MM.1S (cell line): ENCODE measurements around the gene GATAD2A.

Source experiments
- DNase-seq: peaks from one replicate; pipeline ENCODE4 v3.0.0-alpha.2; 2015
- H2AFZ ChIP-seq: fragments of 300-600 bp; sonication (generic); 2 replicates; pipeline ENCODE4 v1.6.0; 2016; ENCODE audit warnings: antibody characterized with exemption, low read length
- H3F3A ChIP-seq: fragments of 300-600 bp; sonication (generic); 2 replicates; pipeline ENCODE4 v1.6.1; 2016; ENCODE audit warnings: mild to moderate bottlenecking, antibody characterized with exemption, low read length, moderate library complexity, mixed read lengths; ENCODE audit not compliant: insufficient read depth
- H3K27ac ChIP-seq: fragments of 300-600 bp; sonication (generic); 2 replicates; pipeline ENCODE4 v1.5.1; 2016; ENCODE audit warnings: mild to moderate bottlenecking, low read length
- H3K27me3 ChIP-seq: fragments of 300-600 bp; sonication (generic); replicated peaks from 2 replicates; pipeline ENCODE4 v1.6.0; 2016; ENCODE audit warnings: low read length; ENCODE audit not compliant: insufficient read depth
- H3K36me3 ChIP-seq: fragments of 300-600 bp; sonication (generic); replicated peaks from 2 replicates; pipeline ENCODE4 v1.6.1; 2016; ENCODE audit warnings: mild to moderate bottlenecking, low read length, mixed read lengths; ENCODE audit not compliant: insufficient read depth
- H3K4me1 ChIP-seq: fragments of 300-600 bp; sonication (generic); 2 replicates; pipeline ENCODE4 v1.6.1; 2016; ENCODE audit warnings: low read length, mixed read lengths
- H3K4me2 ChIP-seq: fragments of 300-600 bp; sonication (generic); 2 replicates; pipeline ENCODE4 v1.6.0; 2016; ENCODE audit warnings: low read depth, low read length
- H3K4me3 ChIP-seq: fragments of 300-600 bp; sonication (generic); 2 replicates; pipeline ENCODE4 v1.5.1; 2016; ENCODE audit warnings: low read length, mixed read lengths
- H3K79me2 ChIP-seq: fragments of 300-600 bp; sonication (generic); 2 replicates; pipeline ENCODE4 v1.6.1; 2016; ENCODE audit warnings: mixed run types, low read length, mixed read lengths
- H3K9ac ChIP-seq: fragments of 300-600 bp; sonication (generic); 2 replicates; pipeline ENCODE4 v1.6.1; 2016; ENCODE audit warnings: low read length, mixed read lengths
- H3K9me2 ChIP-seq: fragments of 300-600 bp; sonication (generic); replicated peaks from 2 replicates; pipeline ENCODE4 v1.6.1; 2016; ENCODE audit warnings: mild to moderate bottlenecking, low read length, mixed read lengths; ENCODE audit not compliant: insufficient read depth
- H3K9me3 ChIP-seq: fragments of 300-600 bp; sonication (generic); replicated peaks from 2 replicates; pipeline ENCODE4 v1.6.1; 2016; ENCODE audit warnings: mild to moderate bottlenecking, low read length, mixed read lengths; ENCODE audit not compliant: insufficient read depth
- H4K20me1 ChIP-seq: fragments of 300-600 bp; sonication (generic); 2 replicates; pipeline ENCODE4 v1.6.1; 2016; ENCODE audit warnings: mild to moderate bottlenecking, low read length, moderate library complexity, mixed read lengths; ENCODE audit not compliant: insufficient read depth
- CTCF ChIP-seq: fragments of 300-600 bp; sonication (generic); IDR thresholded peaks from 2 replicates; pipeline ENCODE4 v1.5.1; 2016; ENCODE audit warnings: antibody characterized with exemption, low read length, mixed read lengths
- EZH2 ChIP-seq: fragments of 300-600 bp; sonication (generic); optimal IDR thresholded peaks from 2 replicates; pipeline ENCODE3; 2017; ENCODE audit warnings: low read depth, mild to moderate bottlenecking, antibody characterized with exemption, low read length, mixed read lengths
- EZH2phosphoT487 ChIP-seq: fragments of 300-600 bp; sonication (generic); IDR thresholded peaks from 2 replicates; pipeline ENCODE4 v1.6.1; 2018; ENCODE audit warnings: antibody characterized with exemption, low read length

The GATAD2A gene

GRCh38 chr19:19527674-19528625 lies 122.5 kb downstream of the GATAD2A start:
- H3K9me3 ChIP-seq = no peaks in the 10 kb centered on the region
- H3K4me2 ChIP-seq = no peak overlapping the region
- no peaks in the 10 kb centered on the region for H4K20me1 ChIP-seq
- H3K27ac ChIP-seq = no peak overlapping the region
- no peak overlapping the region for H3K9ac ChIP-seq
- TF ChIP-seq CTCF (no peak), EZH2phosphoT487 (no peak), EZH2 (no peak)
- no peaks in the 10 kb centered on the region for H3K9me2 ChIP-seq
- DNase-seq = no peak
- H3K4me3 ChIP-seq = no peak overlapping the region
- H3K27me3 ChIP-seq = no peaks in the 10 kb centered on the region
- H3K36me3 ChIP-seq = no peaks in the 10 kb centered on the region
- peaks cover 2% of the 10 kb centered on the region; the same call in 1 of the 2 replicates for H3K79me2 ChIP-seq
- H3K4me1 ChIP-seq = no peaks in the 10 kb centered on the region
- no peak overlapping the region for H2AFZ ChIP-seq
- no peaks in the 10 kb centered on the region for H3F3A ChIP-seq

DNA sequence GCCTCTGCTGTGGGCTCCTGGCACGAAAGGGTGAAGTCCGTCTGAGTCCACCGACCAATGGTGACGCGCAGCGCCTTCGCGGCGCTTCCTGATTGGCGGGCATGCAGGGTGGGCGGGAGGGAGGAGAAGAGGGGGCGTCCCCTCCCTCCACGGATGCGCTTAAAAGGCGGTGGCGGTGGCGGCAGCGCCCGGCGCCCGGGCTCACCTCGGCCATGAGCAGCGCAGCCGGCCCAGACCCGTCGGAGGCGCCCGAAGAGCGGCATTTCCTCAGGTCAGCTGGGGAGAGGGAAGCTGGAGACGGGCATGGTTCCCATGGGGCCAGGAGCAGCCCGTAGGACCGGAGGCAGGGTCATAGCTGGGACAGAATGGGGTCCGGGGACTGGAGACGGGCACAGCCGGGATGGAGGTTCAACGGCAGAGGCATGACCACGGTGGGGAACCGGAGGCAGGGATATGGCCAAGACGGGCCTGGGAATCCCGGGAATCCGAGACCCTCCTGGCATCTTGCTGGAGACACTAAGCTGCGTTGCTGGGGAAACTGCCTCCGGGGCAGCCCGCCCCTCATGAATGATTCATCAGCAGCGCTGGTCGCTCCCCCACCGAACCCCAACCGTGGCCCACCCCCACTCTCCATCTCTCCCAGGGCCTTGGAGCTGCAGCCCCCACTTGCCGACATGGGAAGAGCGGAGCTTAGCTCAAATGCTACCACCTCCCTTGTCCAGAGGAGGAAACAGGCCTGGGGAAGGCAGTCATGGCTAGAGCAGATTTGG lies 123.4 kb downstream of the GATAD2A start, which contains the start of gene YJEFN3:
YJEFN3 (plus strand) TSS at position 191 of the 770 bp plus-strand sequence; CDS start at position 213, 22 bp downstream.
- Histone ChIP-seq H3F3A (no peaks in the 10 kb centered on the region), H3K9me2 (no peaks in the 10 kb centered on the region), H3K79me2 (no peaks in the 10 kb centered on the region; the same call in 1 of the 2 replicates), H4K20me1 (no peaks in the 10 kb centered on the region), H3K27ac (no peak within 1 kb of the TSS), H3K9ac (no peak within 1 kb of the TSS), H3K4me1 (no peaks in the 10 kb centered on the region), H3K27me3 (no peaks in the 10 kb centered on the region), H3K36me3 (no peaks in the 10 kb centered on the region), H3K9me3 (no peaks in the 10 kb centered on the region), H3K4me3 (no peak within 1 kb of the TSS), H3K4me2 (no peak within 1 kb of the TSS), H2AFZ (no peak within 1 kb of the TSS)
- no peak for DNase-seq
- TF ChIP-seq EZH2phosphoT487 (no peak), EZH2 (no peak), CTCF (no peak)

DNA sequence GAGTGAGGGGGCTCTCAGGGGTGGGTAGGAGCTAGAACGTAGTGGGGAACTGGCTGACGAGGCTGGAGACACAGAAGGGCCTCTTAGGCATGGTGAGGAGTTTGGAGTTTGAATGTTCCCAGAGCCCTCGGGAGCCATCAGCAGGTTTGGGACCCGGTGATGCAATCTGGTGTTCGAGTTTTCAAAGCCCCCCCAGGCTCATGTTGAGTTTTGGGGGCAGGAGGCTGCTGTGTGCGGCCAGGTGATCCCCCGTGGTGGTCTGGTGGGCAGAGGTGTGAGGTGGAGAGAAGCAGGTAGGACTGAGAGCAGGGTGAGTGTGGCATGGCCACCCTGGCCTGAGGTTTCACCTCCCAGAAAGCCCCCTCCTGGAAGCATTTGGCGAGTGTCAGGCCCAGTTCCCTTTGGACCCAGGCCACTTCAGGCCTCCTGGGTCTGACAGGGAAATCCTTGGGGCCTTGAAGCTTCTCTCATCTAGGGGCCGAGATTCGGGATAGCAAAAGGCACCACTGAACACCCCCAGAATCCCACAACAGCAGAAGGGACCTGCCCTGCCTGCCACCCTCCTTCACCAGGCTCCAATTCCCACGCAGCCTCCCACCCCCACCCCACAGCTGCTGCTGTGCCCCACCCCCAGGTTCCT lies 124.4 kb downstream of the GATAD2A start:
- Histone ChIP-seq H3K27me3 (no peaks in the 10 kb centered on the region), H3K9me2 (no peaks in the 10 kb centered on the region), H3K36me3 (no peaks in the 10 kb centered on the region), H3K9ac (no peak overlapping the region), H2AFZ (no peak overlapping the region), H4K20me1 (no peaks in the 10 kb centered on the region), H3K4me1 (no peaks in the 10 kb centered on the region), H3K9me3 (no peaks in the 10 kb centered on the region), H3K27ac (no peak overlapping the region), H3K79me2 (no peaks in the 10 kb centered on the region), H3F3A (no peaks in the 10 kb centered on the region), H3K4me3 (no peak overlapping the region), H3K4me2 (no peak overlapping the region)
- DNase-seq = no peak
- TF ChIP-seq EZH2phosphoT487 (no peak), EZH2 (no peak), CTCF (no peak)
